GM21576 (cell line): ENCODE results near the gene ARHGAP6.
A peak's percentile ranks its signal among the peaks of the same experiment; 100 is the strongest.

Source experiments
- ATAC-seq: cut with Tn5 transposase; IDR thresholded peaks from one replicate; pipeline ENCODE4 v1.9.1; 2021; ENCODE audit warnings: mild to moderate bottlenecking, moderate library complexity; ENCODE audit not compliant: unreplicated experiment

The ARHGAP6 gene

DNA sequence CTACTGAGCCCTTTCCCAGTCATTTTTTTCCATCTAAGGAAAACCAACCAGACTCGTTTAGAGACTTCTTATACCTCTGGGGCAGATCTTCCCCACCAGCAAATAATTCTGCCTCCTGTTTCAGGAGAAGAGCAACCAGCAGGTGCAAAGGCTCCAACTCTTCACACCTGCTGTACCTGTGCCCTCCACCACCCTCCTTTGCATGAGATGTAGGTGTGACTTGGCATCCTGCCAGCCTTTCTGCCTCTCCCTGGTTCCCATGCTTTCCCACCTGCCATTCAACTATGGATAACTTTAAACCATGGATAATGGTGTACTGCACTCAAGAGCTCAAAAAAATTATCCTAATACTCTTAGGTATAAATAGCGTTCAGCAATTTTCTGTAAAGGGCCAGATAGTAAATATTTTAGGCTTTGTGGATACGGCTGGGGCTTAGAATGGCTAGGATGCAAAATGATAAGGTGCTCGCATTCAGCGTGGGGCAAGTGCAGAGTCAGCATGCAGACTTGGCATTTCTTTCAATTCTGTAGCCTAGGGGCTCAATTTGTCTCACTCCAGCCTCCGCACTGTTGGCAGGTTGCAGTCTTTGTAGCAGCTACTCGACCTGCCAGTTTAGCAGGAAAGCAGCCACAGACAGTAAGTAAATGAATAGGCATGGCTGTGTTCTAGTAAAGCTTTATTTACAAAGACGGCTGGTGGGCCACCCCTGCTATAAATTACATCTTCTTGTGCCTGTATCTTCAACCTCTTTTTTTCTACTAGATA is 474.8 kb downstream of the ARHGAP6 start:
- ATAC-seq, result no peak

DNA sequence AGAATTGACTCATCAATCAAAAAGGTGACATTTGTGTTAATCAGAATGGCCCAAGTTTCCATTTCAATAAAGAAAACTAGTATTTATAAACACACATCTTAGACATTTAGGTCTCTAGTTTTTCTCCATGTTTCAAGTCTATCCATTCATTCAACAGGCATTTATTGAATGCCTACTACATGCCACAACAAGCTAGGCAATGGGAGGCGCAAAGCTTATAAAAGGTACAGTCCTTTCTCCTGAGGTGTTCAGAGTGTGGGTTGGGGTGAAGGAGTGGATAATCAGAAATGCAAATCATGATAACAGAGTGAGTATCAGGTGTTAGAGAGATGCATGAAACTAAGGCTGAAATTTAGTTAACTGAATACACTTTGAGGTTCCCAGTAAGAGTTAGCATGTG is 476.6 kb downstream of the ARHGAP6 start:
- ATAC-seq, result no peak

- no peak for ATAC-seq
Observed at GRCh38 chrX:11188664-11189063, 477.1 kb downstream of the ARHGAP6 start.

GRCh38 chrX:11187001-11187400 is 478.7 kb downstream of the ARHGAP6 start:
- no peak for ATAC-seq

GRCh38 chrX:11185861-11186260 is 479.9 kb downstream of the ARHGAP6 start:
- ATAC-seq, result no peak

- no peak for ATAC-seq
Observed at GRCh38 chrX:11180571-11180970, 485.1 kb downstream of the ARHGAP6 start.

DNA sequence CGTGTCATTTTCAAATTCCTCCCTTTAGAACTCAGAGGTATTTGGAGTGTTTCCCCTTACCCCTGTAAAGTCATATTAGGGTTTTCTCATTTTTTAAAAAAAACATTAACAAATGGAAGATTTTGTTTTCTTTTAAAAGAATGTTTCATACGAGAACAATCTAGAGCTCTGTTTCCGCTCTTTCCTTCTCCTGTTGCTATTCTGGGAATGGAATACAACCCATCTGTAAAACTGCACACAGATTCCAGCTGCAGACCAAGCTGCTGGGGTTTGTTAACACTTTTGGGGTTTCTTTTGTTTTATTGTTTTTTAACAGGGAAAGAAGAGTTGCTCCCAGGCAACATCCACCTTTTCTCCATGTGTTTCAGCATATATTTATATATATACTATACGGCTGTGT is 493.3 kb downstream of the ARHGAP6 start:
- ATAC-seq, result no peak

GRCh38 chrX:11171956-11172355 is 493.8 kb downstream of the ARHGAP6 start:
- no peak for ATAC-seq

DNA sequence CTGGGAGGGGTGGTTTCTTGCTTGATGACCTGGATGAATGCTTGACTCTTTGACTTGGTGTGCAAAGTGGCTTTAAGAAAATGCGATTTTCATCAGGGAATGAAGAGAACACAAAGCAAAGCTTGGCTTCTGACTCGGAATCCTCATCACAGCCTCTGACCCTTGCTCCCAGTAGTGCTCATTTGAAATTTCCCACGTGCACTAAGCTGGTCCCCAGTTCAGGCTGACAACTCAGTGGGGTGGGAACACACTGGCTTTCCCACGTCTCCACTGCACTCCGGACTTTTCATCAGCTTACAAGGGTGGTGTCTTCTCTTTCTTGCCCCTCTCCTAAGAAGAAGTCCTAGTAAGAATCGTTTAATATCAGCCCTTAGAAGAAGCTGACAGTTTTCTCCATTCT is 501.3 kb downstream of the ARHGAP6 start:
- ATAC-seq, result no peak

GRCh38 chrX:11159149-11159548 is 506.6 kb downstream of the ARHGAP6 start:
- no peak for ATAC-seq

DNA sequence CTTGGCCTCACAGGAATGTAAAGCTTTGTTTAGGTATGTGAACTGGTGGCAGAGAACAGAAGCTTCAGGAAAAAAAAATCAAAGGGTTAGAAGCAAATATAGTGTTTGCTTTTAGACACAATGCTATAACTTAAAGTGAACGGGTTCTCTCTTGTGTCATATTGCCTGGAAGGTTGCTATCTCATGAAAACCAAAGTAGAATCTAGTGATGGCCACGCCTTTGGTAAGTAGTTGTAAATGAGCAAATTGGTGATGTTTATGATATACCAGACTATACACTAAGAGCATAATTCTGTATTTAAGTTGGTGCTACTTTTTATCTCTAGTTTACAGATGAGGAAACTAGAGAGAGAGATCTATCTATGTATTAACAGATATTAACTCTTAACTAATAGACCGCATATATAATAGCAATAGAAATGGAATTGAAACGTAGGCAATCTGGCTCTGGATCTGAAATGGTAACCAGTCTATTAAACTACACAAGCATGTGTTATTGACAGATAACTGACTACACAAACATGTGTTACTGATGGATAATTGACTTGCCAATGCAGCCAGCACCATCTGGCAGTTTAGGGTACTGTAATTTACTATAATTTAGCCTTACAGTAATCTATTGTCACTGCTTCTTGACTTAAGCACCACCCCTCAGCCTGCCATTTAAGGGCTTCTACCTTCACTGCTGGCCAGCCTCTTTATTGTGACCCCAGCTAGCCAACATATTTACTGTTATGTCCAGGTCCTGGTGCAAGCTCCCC is 513.7 kb downstream of the ARHGAP6 start:
- ATAC-seq, result no peak

DNA sequence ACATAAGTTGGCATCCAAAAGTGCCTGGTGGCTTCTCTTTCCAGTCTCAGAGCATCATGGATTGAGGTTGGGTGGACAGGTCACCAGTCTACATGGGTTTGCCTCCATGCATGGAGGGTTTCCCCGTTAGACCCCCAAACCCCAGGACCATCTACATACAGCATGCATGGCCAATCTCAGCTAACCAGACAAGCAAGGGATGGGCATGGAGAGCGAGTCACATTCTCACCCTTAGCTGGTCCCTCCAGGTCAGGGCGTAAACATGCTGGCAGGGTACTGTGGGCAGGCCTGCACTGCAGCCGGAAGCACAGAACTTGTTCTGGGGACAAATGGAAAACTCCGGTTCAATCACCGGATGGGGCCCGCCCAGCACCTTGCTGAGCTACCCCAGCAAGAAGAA is 517.3 kb downstream of the ARHGAP6 start:
- no peak for ATAC-seq

- ATAC-seq, result no peak
Observed at GRCh38 chrX:11146411-11146810, 519.3 kb downstream of the ARHGAP6 start.

GRCh38 chrX:11143931-11144678 is 521.6 kb downstream of the ARHGAP6 start:
- ATAC-seq, result peak; percentile 90

DNA sequence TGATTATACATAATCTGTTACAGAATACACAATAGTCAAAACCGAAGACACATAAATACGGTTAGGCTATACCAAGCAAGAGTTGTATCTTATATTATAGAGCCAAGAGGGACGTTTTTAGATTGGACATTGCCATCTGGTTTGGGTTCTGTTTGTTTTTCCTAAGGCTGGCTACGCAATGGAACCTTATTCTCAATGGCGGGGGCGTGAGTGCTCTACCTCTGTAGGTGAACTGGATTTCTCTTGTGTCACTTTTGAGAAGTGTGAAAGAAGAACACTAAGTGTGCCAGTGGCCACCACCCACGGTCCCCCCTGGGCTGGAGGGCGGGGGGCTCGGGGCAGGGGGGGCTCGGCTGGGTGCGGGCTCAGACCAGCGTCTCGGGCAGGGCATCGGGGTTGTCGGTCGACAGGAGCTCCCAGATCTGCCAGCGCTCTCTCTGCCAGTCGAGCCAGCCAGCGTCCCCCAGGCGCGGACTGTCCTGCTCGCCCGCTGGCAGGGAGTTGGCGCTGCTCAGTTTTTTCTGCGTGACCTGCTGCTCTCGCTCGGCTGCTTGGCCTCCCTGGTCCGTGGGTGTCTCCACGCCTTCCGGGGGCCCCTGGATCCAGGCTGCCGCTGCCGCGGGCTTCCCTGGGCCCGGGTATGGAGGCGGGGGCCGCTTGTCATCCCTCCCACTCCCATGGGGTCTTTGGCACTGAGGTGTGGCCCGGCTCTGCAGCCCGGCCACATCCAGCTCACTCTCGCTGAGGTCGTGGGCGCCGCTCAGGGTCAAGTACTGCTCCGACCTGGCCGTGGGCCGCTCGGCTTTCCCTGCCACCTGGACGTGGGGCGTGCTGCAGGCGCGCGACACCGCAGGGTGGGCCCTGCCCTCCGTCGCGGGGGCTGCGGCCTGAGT is 527.0 kb downstream of the ARHGAP6 start:
- no peak for ATAC-seq

DNA sequence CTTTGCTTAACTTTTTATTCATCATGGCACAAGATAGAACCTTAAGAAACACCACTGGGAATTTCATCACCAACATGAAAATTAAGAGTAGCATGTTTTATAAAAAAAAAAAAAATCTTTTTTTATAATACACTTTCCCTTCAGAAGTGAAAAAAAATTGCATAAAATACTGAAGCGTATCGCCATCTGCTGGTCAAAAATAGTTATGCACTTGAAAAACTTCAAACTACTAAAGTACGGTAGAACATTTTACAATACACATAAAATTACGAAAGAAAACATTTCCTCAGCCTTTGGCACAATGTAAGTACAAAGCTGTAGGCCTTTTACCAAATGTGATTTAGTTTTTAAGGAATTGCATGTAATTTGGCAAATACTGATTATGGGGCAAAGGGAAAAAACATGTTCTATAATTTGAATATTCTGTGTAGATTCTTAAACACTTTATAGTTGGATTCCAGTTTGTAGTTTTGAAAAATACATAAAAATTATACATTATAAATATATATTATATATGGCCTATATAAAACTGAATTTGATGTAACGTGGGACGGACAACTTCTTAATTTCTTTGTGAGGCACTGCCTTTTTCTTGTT is 528.1 kb downstream of the ARHGAP6 start:
- no peak for ATAC-seq

- no peak for ATAC-seq
Observed at GRCh38 chrX:11135564-11136185, 530.0 kb downstream of the ARHGAP6 start.

DNA sequence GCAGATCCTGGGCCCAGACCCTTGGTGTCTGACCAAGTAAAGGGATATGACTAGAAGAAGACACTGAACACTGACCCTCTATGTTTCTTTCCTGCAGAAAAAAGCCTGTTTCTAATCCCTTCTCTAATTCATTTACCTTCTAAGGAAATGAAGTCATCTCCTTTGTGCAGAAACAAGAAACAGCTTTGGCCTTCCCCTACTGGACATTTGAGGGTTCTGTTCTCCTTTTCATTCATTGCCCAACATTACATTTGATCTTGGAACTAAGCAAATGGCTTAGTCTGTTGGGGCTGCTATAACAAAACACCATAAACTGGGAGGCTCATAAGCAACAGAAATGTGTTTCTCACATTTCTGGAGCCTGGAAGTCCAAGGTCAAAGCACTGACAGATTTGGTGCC is 534.6 kb downstream of the ARHGAP6 start:
- no peak for ATAC-seq

DNA sequence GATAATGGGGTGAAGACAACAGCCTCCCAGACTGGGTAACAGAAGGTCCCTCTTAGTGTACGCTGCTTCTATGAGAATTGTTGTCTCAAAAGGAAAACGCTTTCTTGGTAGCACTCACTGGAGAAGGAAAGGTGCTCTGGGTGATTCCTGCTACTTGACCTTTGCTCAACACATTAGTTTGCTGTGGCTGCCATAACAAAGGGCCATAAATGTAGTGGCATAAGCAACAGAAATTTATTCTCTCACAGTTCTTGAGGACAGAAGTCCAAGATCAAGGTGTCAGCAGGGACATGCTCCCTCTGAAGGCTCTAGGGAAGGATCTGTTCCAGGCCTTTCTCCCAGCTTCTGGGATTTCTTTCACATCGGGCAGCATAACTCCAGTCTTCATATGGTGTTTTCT is 535.6 kb downstream of the ARHGAP6 start:
- ATAC-seq, result no peak
